OCI-M1 (cell line): Measurements from ENCODE around the gene UTP25.
"Not testable (repeated sequence)": the region's sequence is repeated elsewhere in the genome, so short reads cannot be mapped to it uniquely, and the experiment has no call there.

Experiments
- DNase-seq: peaks from one replicate; lab custom pipeline; 2025; lab: John Stamatoyannopoulos, UW

UTP25 gene

DNA sequence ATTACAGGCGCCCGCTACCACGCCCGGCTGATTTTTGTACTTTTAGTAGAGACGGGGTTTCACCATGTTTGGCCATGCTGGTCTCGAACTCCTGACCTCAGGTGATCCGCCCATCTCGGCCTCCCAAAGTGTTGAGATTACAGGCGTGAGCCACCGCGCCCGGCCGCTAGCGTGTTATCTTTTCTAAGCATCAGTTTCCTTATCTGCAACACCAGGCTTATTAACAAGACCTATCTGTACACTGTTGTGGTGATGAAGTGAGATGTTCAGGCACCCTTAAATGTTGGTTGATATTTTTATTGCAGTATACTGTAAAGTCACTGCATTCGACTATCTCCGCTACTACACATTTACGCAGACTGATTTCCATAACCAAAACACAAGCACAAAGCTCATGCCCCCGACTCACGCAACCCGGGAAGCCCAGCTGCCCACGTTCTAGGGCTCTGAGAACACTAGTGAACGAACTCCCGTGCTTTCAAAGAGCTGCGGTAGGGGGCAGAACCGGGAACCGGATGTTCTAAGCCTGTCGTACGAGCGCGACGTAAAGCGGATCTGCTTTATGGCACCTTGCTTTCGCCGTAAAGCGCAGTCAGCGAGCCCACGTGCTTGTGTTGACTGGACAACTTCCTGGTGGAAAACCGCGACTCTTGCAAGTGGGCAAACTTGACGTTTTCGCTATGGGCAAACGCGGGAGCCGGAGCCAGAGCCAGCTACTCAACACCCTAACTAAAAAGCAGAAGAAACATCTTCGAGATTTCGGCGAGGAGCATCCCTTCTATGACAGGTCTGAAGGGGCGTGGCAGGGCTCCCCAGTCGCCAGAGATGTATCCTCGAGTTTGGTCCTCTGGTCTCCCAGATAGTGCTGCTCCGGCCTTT, at the start of gene UTP25:
TSS of gene UTP25 (plus strand) at position 589 of the 879 bp plus-strand sequence. CDS start at position 681, 92 bp downstream.
- peak; percentile 99 for DNase-seq

GRCh38 chr1:209778102-209778501, 49.7 kb upstream of the UTP25 start:
- DNase-seq = no peak

- DNase-seq = no peak
These were observed 47.5 kb upstream of the UTP25 start for GRCh38 chr1:209780268-209780667.

GRCh38 chr1:209783386-209783785, 44.4 kb upstream of the UTP25 start:
- DNase-seq = no peak

DNA sequence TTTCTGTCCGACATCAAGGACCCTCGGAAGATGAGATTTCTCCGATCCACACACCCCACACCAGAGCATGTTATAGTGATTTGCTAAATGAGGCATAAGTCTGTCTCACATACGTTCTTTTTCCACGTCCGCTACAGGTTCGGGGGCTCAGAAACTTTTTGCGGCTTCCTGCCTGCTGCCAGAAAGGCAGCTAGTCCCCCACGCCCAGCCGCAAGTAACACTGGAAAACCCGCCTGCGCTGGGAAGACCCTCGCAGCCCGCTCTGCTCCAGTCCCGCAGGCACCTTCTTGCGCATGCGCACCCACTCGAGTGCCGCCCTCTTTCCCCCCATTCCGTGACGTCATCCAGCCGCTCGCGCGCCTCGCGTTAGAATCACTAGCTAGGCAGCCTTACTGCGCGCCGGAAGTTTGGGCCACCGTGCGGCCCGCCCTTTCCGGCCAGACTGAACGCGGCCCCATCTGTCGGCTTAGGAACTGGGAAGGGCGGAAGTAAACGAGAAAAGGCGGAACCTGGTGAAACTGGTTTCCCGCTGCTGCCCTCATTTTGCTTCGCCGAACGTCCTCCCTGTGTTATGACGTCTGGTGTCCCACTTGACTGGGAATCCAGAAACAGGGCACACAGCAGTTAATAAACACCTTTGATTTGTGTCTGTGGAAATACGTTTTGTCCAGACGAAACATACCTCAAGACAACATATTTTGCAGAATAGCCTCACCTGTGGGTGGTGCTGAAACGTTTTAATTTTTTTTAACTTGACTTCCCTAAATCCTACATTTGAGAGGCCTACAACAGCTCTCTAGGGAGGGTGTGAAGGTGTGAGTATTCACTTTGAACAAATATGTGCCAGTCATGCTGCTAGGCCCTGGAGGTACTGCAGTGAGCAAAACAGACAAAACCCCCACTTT, 43.3 kb upstream of the UTP25 start, which contains the start of gene C1orf74:
TSS of gene C1orf74 (minus strand) at position 295 of the 905 bp plus-strand sequence. CDS start 925 bp downstream, outside the sequence.
- DNase-seq = peak; percentile 99

- no peak for DNase-seq
These were observed 42.2 kb upstream of the UTP25 start for GRCh38 chr1:209785592-209785991.

DNA sequence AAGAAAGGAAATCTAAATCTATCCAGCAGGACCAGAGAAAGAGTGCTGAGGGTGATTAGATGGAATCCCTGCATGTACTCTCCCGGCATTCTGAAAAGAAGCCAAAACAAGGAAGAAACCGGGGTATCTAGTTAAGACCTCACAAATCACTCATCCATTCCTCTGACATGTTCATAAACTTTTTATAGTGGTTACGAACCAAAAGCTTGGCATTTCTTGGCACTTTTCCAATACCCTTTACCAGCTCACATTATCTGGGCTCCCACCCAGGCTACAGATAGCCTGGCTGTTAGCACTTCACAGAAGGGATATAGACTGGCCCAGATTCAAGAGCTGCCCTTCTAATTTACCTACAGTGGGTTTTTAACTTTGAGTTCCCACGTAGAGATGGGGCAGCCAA, 41.6 kb upstream of the UTP25 start:
- DNase-seq = no peak

GRCh38 chr1:209787551-209787950, 40.2 kb upstream of the UTP25 start:
- DNase-seq = no peak

GRCh38 chr1:209789245-209789644, 38.5 kb upstream of the UTP25 start:
- no peak for DNase-seq

GRCh38 chr1:209790286-209791193, 37.2 kb upstream of the UTP25 start:
- no peak for DNase-seq

GRCh38 chr1:209791920-209792319, 35.9 kb upstream of the UTP25 start:
- DNase-seq = no peak

DNA sequence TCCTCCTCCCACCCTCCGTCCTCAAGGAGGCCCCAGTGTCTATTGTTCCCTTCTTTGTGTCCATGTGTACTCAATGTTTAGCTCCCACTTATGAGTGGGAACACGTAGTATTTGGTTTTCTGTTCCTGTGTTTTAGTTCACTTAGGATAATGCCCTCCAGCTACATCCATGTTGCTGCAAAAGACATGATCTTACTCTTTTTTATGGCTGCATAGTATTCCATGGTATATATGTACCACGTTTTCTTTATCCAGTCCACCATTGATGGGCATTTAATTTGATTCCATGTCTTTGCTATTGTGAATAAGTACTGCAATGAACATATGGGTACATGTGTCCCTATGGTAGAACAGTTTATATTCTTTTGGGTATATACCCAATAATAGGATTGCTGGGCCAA, 34.1 kb upstream of the UTP25 start:
- DNase-seq = not testable (repeated sequence)

GRCh38 chr1:209797978-209798639, 29.7 kb upstream of the UTP25 start:
- peak; percentile 59 for DNase-seq

DNA sequence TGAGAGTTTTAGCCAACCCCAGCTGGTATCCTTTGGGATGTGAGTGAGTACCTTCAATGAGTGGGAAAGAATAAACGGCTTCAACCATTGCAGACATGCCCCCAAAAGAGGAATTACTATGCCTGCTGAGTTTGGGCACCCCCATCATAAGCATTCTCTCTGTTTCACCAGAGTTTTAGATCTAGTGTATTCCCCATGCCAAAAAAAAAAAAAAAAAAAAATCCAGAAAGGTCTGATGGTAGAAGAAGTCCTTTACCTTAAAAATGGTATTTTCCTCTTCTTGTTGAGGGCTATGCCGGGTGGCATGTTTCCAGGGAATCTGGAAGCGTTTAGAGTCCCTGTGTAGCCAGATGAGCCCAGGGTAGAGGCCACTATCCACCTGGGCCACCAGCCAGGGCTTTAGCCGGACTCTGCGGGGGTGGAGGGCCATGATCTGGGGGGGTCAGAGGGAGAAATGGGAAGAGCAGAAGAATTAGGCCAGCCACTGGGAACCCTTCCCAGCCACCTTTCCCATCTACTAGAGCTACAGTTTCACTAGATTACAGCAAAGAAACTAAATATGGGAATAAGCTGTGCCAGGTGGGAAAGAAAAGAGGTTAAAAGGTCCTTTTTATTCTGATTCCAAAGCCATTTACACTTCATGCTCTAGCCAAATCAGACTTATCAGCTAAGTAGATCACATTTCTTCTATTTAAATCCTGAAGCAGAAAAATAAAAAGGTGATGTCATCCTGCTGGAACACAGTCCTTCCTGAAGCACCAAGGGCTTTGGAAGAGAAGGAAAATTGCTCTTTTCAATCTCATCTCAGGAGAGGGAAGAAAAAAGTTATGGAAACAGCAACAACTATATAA, 26.6 kb upstream of the UTP25 start:
- DNase-seq = no peak

DNA sequence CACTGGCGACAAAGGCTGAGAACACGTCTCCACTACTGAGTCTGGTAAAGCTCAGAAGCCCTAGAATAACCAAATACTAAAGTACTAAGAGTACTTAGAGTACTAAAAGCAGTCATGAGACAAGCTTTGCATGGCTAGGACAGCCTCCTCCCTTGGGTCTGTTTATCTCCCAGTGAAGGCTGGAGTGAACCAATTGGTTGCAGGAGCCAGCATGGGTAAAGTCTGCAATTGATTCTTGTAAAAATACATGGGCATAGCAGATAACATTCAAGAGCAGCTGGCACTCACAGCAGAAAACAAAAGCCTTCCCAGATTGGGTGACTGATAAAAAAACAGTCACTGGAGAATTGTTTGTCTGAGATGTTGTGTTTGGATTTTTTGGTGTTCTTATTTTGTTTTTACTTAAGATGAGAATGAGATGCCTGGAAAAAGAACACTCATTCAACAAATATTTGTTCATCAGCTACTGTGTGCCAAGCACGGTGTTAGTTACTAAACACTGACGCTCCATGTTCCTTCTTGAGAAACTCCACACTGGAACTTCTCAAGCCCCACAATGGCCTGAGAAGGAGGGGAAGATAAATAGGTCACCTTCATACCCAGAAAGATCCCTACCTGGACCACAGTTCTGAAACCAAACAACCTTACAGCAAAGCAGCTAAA, 25.5 kb upstream of the UTP25 start:
- DNase-seq = peak; percentile 61

- no peak for DNase-seq
These were observed 25.0 kb upstream of the UTP25 start for GRCh38 chr1:209802780-209803152.

- DNase-seq = no peak
These were observed 24.2 kb upstream of the UTP25 start for GRCh38 chr1:209803568-209803967.

GRCh38 chr1:209805341-209805781, 22.4 kb upstream of the UTP25 start:
- no peak for DNase-seq
